GM23338 (cell line): ENCODE measurements around the gene TMEM53.

Experiments
- CREB1 ChIP-seq: fragments of 250-450 bp; sonication (Bioruptor Pico); IDR thresholded peaks from 2 replicates; pipeline ENCODE4 v1.5.0; 2020; ENCODE audit warnings: low read depth, mild to moderate bottlenecking, moderate library complexity
- EZH2 ChIP-seq: fragments of 200-600 bp; sonication (generic); IDR thresholded peaks from one replicate; pipeline ENCODE4 v1.8.0; 2017; ENCODE audit warnings: antibody characterized with exemption, mild to moderate bottlenecking, low read depth; ENCODE audit not compliant: unreplicated experiment
- EZH2phosphoT487 ChIP-seq: fragments of 200-600 bp; sonication (generic); IDR thresholded peaks from one replicate; pipeline ENCODE4 v1.8.1; 2018; ENCODE audit warnings: antibody characterized with exemption; ENCODE audit not compliant: unreplicated experiment
- POLR2AphosphoS5 ChIP-seq: IDR thresholded peaks from 2 replicates; pipeline ENCODE4 v1.6.1; 2016; ENCODE audit warnings: antibody characterized with exemption, low read depth
- TF ChIP-seq, protein P1 (sequence below), 2 experiments: fragments of 200-600 bp in 1 of 2; sonication (generic) in 1 of 2; conservative IDR thresholded peaks; 2 replicates each; pipeline versions ENCODE4 v1.5.1 to v1.6.1; 2016 to 2017; ENCODE audit warnings: antibody characterized with exemption in 2 of 2, low read depth in 2 of 2, mild to moderate bottlenecking in 2 of 2, moderate library complexity in 1 of 2
- TF ChIP-seq, protein P2 (sequence below): IDR thresholded peaks from one replicate; pipeline ENCODE4 v1.6.1; 2018; ENCODE audit warnings: antibody characterized with exemption; ENCODE audit not compliant: unreplicated experiment

DNA sequence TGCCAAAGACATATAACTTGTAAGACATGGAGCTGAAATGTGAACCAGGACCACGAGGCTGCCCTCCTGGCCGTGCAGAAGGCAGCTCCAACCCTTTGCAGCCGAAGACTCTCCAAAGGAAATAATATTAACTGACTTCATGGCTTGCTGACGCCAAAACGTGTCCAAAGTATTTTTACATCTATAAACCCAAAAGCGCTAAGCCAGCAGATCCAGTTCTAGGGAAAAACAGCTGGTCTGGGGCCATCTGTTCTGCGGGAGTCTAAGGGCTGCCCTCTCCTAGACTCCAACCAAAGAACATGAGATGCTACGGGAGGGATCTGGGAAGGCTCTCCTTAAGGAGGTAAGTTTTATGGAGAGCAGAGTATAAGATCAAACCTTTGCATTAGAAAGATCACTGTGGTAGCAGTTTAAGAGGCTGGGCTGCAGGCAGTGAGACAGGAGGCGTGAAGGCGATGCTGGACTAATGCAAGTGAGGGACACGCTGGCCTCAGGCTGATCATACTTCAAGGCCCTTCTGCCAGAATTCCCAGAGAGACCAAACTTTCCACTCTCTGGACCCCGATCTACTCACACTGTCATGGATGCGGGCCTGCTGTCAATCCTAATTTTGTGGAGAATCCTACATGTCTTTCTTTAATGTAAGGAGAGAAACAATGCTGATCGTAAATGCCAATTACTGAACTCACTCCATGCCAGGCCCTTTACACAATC, 1.2 kb downstream of the TMEM53 start:
- TF ChIP-seq, protein P1, sequence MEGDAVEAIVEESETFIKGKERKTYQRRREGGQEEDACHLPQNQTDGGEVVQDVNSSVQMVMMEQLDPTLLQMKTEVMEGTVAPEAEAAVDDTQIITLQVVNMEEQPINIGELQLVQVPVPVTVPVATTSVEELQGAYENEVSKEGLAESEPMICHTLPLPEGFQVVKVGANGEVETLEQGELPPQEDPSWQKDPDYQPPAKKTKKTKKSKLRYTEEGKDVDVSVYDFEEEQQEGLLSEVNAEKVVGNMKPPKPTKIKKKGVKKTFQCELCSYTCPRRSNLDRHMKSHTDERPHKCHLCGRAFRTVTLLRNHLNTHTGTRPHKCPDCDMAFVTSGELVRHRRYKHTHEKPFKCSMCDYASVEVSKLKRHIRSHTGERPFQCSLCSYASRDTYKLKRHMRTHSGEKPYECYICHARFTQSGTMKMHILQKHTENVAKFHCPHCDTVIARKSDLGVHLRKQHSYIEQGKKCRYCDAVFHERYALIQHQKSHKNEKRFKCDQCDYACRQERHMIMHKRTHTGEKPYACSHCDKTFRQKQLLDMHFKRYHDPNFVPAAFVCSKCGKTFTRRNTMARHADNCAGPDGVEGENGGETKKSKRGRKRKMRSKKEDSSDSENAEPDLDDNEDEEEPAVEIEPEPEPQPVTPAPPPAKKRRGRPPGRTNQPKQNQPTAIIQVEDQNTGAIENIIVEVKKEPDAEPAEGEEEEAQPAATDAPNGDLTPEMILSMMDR (conservative IDR thresholded peaks at IDR 0.05; ENCODE audit: low read depth in 2 of 2) = no peak
- TF ChIP-seq POLR2AphosphoS5 (no peak), EZH2 (no peak), CREB1 (CRISPR knock-in tag) (no peak), EZH2phosphoT487 (no peak)
- TF ChIP-seq, protein P2, sequence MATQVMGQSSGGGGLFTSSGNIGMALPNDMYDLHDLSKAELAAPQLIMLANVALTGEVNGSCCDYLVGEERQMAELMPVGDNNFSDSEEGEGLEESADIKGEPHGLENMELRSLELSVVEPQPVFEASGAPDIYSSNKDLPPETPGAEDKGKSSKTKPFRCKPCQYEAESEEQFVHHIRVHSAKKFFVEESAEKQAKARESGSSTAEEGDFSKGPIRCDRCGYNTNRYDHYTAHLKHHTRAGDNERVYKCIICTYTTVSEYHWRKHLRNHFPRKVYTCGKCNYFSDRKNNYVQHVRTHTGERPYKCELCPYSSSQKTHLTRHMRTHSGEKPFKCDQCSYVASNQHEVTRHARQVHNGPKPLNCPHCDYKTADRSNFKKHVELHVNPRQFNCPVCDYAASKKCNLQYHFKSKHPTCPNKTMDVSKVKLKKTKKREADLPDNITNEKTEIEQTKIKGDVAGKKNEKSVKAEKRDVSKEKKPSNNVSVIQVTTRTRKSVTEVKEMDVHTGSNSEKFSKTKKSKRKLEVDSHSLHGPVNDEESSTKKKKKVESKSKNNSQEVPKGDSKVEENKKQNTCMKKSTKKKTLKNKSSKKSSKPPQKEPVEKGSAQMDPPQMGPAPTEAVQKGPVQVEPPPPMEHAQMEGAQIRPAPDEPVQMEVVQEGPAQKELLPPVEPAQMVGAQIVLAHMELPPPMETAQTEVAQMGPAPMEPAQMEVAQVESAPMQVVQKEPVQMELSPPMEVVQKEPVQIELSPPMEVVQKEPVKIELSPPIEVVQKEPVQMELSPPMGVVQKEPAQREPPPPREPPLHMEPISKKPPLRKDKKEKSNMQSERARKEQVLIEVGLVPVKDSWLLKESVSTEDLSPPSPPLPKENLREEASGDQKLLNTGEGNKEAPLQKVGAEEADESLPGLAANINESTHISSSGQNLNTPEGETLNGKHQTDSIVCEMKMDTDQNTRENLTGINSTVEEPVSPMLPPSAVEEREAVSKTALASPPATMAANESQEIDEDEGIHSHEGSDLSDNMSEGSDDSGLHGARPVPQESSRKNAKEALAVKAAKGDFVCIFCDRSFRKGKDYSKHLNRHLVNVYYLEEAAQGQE = no peak
